Measurements from ENCODE around the gene PARD3. TPM values are rescaled to one million over a fixed set of nuclear protein-coding genes. Genes with fewer than 3 reads are reported as not detected.

Gene PARD3
- total and polyA plus RNA-seq, 2 donors (not counting 3 experiments of a cell fraction or from before 2014, with no cell fraction given) = 7.3 to 24.1 TPM

DNA sequence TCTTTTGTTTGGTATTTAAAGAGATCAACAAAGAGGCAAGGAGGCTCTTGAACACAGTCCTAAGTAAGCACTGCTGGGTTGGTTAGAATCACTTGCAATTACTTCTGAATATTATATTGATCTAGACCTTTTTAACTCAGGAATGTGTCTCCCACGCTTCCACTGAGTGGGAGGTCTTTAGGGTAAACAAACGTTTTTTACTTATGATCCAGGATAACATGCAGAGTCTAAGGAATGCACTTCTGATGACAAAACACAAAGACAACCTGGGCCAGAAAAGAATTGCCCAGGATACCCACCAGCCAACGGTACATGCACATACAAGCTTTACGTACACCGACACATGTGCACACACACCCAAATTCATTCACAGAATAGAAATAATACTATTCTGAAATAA, 626.9 kb downstream of the PARD3 start:
- no peak overlapping the region for H3K4me2 ChIP-seq (ENCODE audit: insufficient read depth, low read length)
- intact Hi-C loops (cut with micrococcal nuclease) = no loop called here
- FAIRE-seq (no peak), DNase-seq (ENCODE audit: low read depth, low spot score) (no peak)
- ChIA-PET POLR2A (no interaction called here), CTCF (interaction anchor here (0.5 kb wide), 1 partner anchor 1795 kb away, joined by 4 read pairs; no protein-coding TSS in a partner anchor)
- H3K9ac ChIP-seq (replicated peaks; ENCODE audit: extremely low read depth, insufficient read depth, low read length) = no peak overlapping the region
- H3K4me3 ChIP-seq (replicated peaks in 1 of 3; ENCODE audit: insufficient read depth in 1 of 3, low read depth in 1 of 3, low read length in 3 of 3) = no peak overlapping the region
- no peak overlapping the region for H2AFZ ChIP-seq (ENCODE audit: low read depth, low read length)
- no peak overlapping the region for H3K27ac ChIP-seq (ENCODE audit: insufficient read depth, low read depth, low read length)
- no peaks in the 10 kb centered on the region for H3K9me1 ChIP-seq (replicated peaks; ENCODE audit: control insufficient read depth, extremely low read depth, insufficient read depth, low read length)
- H3K4me1 ChIP-seq (ENCODE audit: control insufficient read depth, extremely low read depth, insufficient read depth, low read length) = peaks cover 9% of the 10 kb centered on the region
- dilution Hi-C loops (cut with MboI; ENCODE audit: extremely low pct_ligation_motif_present, low sequenced_read_pairs) = no loop called here
- no peaks in the 10 kb centered on the region for H3K9me3 ChIP-seq (replicated peaks; ENCODE audit: control insufficient read depth, insufficient read depth, low read length)
- no peaks in the 10 kb centered on the region for H3K79me2 ChIP-seq (ENCODE audit: control insufficient read depth, insufficient read depth, low read length)
- BruUV-seq (replicated peaks) = no TSS peak
- H3K27me3 ChIP-seq (ENCODE audit: control insufficient read depth in 2 of 2, insufficient read depth in 2 of 2, low read length in 2 of 2) = no peaks in the 10 kb centered on the region
- H3K36me3 ChIP-seq (ENCODE audit: control insufficient read depth in 2 of 2, extremely low read depth in 1 of 2, insufficient read depth in 2 of 2, low read length in 2 of 2) = no peaks in the 10 kb centered on the region
- H4K20me1 ChIP-seq (replicated peaks; ENCODE audit: control insufficient read depth, extremely low read depth, insufficient read depth, low read length) = no peaks in the 10 kb centered on the region
- TF ChIP-seq CTCF (IDR thresholded peaks at IDR 0.05; ENCODE audit: extremely low read depth in 1 of 2, insufficient read depth in 1 of 2, low read depth in 1 of 2, low read length in 2 of 2) (no peak), FOS (IDR thresholded peaks at IDR 0.05; ENCODE audit: borderline replicate concordance, insufficient read depth, low read length) (no peak), POLR2AphosphoS5 (IDR thresholded peaks at IDR 0.05; ENCODE audit: insufficient read depth, low read depth, low read length) (no peak), EZH2 (IDR thresholded peaks at IDR 0.05; ENCODE audit: borderline replicate concordance, low read depth, low read length, severe bottlenecking) (no peak), MYC (IDR thresholded peaks at IDR 0.05; ENCODE audit: low read depth, low read length) (no peak), MAX (IDR thresholded peaks at IDR 0.05; ENCODE audit: insufficient read depth, insufficient read length) (no peak), JUN (IDR thresholded peaks at IDR 0.05; ENCODE audit: borderline replicate concordance, insufficient read depth, insufficient read length, low read depth) (no peak), POLR2A (IDR thresholded peaks at IDR 0.05; ENCODE audit: low read depth, low read length) (no peak), GATA2 (IDR thresholded peaks at IDR 0.05; ENCODE audit: insufficient read depth, insufficient read length, low read depth, low read length) (no peak)
